GM21360 (cell line): ENCODE results near the gene CRTAP.
"Not testable (repeated sequence)": the region's sequence is repeated elsewhere in the genome, so short reads cannot be mapped to it uniquely, and the experiment has no call there.

Source experiments
- ATAC-seq: cut with Tn5 transposase; IDR thresholded peaks from one replicate; pipeline ENCODE4 v1.9.1; 2021; ENCODE audit warnings: mild to moderate bottlenecking, moderate library complexity; ENCODE audit not compliant: unreplicated experiment

The CRTAP gene

GRCh38 chr3:33113772-33114621 lies at the start of gene CRTAP:
CRTAP (plus strand) TSS chr3:33114014; CDS start chr3:33114078, 64 bp downstream.
- peak; percentile 75 for ATAC-seq

GRCh38 chr3:33064929-33065328 lies 48.9 kb upstream of the CRTAP start:
- ATAC-seq: no peak

GRCh38 chr3:33067484-33067883 lies 46.3 kb upstream of the CRTAP start:
- no peak for ATAC-seq

GRCh38 chr3:33069862-33070261 lies 44.0 kb upstream of the CRTAP start:
- ATAC-seq: not testable (repeated sequence)

GRCh38 chr3:33071181-33071580 lies 42.6 kb upstream of the CRTAP start:
- no peak for ATAC-seq

GRCh38 chr3:33071946-33072345 lies 41.9 kb upstream of the CRTAP start:
- no peak for ATAC-seq

GRCh38 chr3:33074217-33075067 lies 39.4 kb upstream of the CRTAP start:
- ATAC-seq: no peak

- ATAC-seq: no peak
Measured at GRCh38 chr3:33075995-33076394, 37.8 kb upstream of the CRTAP start.

GRCh38 chr3:33076952-33077351 lies 36.9 kb upstream of the CRTAP start:
- no peak for ATAC-seq

GRCh38 chr3:33077976-33078375 lies 35.8 kb upstream of the CRTAP start:
- no peak for ATAC-seq

GRCh38 chr3:33079813-33080212 lies 34.0 kb upstream of the CRTAP start:
- ATAC-seq: not testable (repeated sequence)

- no peak for ATAC-seq
Measured at GRCh38 chr3:33081812-33082211, 32.0 kb upstream of the CRTAP start.

- no peak for ATAC-seq
Measured at GRCh38 chr3:33083958-33084357, 29.9 kb upstream of the CRTAP start.

- no peak for ATAC-seq
Measured at GRCh38 chr3:33088691-33089090, 25.1 kb upstream of the CRTAP start.

GRCh38 chr3:33089515-33089914 lies 24.3 kb upstream of the CRTAP start:
- ATAC-seq: peak; percentile 80

- no peak for ATAC-seq
Measured at GRCh38 chr3:33091746-33092145, 22.1 kb upstream of the CRTAP start.

- no peak for ATAC-seq
Measured at GRCh38 chr3:33092496-33093254, 21.1 kb upstream of the CRTAP start.

- ATAC-seq: no peak
Measured at GRCh38 chr3:33093847-33094246, 20.0 kb upstream of the CRTAP start.

GRCh38 chr3:33095436-33095835 lies 18.4 kb upstream of the CRTAP start:
- ATAC-seq: no peak

GRCh38 chr3:33096093-33096868 lies 17.5 kb upstream of the CRTAP start:
- ATAC-seq: peak; percentile 34
